GM12801 (cell line): ENCODE results near the gene ITGBL1.

ENCODE experiments used
- TF ChIP-seq, protein P1 (sequence below): IDR thresholded peaks from one replicate; pipeline ENCODE4 v1.5.1; 2011; ENCODE audit warnings: control low read depth; ENCODE audit not compliant: insufficient read length; ENCODE audit errors: extremely low read depth

ITGBL1 gene

GRCh38 chr13:101751488-101751887 lies 299.0 kb downstream of the ITGBL1 start:
- TF ChIP-seq, protein P1, sequence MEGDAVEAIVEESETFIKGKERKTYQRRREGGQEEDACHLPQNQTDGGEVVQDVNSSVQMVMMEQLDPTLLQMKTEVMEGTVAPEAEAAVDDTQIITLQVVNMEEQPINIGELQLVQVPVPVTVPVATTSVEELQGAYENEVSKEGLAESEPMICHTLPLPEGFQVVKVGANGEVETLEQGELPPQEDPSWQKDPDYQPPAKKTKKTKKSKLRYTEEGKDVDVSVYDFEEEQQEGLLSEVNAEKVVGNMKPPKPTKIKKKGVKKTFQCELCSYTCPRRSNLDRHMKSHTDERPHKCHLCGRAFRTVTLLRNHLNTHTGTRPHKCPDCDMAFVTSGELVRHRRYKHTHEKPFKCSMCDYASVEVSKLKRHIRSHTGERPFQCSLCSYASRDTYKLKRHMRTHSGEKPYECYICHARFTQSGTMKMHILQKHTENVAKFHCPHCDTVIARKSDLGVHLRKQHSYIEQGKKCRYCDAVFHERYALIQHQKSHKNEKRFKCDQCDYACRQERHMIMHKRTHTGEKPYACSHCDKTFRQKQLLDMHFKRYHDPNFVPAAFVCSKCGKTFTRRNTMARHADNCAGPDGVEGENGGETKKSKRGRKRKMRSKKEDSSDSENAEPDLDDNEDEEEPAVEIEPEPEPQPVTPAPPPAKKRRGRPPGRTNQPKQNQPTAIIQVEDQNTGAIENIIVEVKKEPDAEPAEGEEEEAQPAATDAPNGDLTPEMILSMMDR = no peak

GRCh38 chr13:101752432-101752831 lies 300.0 kb downstream of the ITGBL1 start:
- TF ChIP-seq, protein P1 = no peak

GRCh38 chr13:101755228-101755887 lies 302.9 kb downstream of the ITGBL1 start:
- TF ChIP-seq, protein P1 = no peak

- TF ChIP-seq, protein P1 = no peak
Measured at GRCh38 chr13:101757446-101758039, 305.1 kb downstream of the ITGBL1 start.

DNA sequence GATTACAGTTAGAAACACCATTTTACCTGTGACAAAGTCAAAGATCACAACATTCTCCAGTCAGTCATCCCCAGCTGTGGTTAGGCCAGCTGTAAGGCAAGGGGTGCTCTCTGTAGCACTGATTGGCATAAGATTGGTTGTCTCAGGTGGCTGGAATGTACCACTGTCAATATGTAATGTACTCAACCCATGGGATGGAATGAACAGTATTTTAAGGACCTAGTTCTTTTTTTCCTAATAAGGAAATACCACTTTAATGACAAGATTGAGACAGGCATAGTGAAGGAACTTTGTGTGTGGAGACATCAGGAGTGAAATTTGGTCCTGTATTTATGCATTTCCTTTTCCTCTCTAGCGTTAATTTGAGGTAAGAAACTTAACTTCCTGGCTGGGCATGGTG lies 310.7 kb downstream of the ITGBL1 start:
- TF ChIP-seq, protein P1 = no peak
